GM12874 (cell line): Measurements from ENCODE around the gene TIGD1.

Experiments
- TF ChIP-seq, protein P1 (sequence below): IDR thresholded peaks from 2 replicates; pipeline ENCODE4 v1.5.1; 2011; ENCODE audit warnings: low read depth, mild to moderate bottlenecking, control low read depth, low read length, moderate library complexity; ENCODE audit not compliant: insufficient read depth

The TIGD1 gene

GRCh38 chr2:232542715-232543467 is 7.5 kb downstream of the TIGD1 start:
- TF ChIP-seq, protein P1, sequence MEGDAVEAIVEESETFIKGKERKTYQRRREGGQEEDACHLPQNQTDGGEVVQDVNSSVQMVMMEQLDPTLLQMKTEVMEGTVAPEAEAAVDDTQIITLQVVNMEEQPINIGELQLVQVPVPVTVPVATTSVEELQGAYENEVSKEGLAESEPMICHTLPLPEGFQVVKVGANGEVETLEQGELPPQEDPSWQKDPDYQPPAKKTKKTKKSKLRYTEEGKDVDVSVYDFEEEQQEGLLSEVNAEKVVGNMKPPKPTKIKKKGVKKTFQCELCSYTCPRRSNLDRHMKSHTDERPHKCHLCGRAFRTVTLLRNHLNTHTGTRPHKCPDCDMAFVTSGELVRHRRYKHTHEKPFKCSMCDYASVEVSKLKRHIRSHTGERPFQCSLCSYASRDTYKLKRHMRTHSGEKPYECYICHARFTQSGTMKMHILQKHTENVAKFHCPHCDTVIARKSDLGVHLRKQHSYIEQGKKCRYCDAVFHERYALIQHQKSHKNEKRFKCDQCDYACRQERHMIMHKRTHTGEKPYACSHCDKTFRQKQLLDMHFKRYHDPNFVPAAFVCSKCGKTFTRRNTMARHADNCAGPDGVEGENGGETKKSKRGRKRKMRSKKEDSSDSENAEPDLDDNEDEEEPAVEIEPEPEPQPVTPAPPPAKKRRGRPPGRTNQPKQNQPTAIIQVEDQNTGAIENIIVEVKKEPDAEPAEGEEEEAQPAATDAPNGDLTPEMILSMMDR, result no peak

DNA sequence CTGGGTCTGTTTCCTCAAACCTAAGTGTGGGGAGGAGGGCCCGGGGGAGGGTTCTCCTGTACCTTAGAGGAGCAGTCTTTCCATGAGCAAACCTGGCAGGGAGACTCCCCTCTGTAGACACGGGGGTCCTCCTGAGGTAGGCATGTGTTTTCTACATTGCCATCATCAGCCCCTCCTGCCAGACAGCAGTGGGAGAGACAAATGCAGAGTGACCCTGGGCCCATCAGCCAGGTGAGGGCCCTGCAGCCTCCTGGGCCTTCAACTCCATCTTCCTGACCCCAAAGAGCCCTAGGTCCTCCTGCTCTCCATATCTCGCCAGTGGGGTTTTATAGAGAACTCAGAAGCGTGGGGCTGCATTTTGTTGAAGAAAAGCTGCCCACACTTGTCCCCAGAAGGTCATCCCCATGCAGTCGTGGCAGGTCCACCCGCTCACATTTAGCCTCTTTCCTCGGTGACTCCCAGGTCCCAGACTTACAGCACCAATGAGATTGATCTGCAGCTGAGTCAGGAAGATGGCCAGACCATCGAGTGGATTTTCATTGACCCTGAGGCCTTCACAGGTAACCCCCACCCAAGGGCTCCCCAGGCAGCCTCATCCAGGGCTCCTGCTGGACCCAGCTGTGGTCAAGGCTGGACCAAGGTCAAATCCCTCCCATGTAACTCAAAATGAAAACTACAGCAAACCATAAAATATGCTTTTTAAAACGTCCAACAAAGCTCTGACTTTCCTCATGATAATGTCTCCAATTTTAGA is 8.2 kb downstream of the TIGD1 start:
- TF ChIP-seq, protein P1, result no peak

DNA sequence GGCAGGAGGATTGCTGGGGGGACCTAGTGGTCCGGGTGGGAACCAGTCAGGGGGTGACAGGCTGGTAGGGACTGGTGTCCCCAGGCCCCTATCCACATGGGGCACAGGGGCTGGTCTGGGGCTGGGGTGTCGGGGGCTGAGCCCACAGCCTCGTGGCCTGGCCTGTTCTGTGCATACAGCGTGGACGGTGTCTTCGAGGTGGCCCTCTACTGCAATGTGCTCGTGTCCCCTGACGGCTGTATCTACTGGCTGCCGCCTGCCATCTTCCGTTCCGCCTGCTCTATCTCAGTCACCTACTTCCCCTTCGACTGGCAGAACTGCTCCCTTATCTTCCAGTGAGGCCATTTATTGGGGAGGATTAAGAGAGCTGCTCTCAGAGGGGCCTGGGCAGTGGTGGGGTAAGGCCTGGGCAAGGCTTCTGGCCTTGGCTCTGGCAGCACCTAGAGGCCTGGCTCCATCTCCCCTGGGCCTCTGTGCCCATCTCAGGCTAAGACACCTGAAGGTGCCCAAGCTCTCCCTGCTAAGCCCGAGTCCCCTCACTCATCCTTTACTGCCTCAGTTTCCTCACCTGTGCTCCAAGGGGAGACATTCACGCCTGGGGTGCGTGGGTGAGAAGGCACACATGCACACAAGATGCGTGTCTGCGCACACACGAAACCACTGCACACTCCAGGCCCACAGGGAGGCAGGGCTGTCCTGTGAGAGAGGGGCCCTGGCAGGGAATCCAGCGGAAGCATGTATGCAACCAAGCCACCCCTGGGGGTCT is 9.0 kb downstream of the TIGD1 start:
- TF ChIP-seq, protein P1, result no peak

GRCh38 chr2:232540441-232541041 is 9.8 kb downstream of the TIGD1 start:
- TF ChIP-seq, protein P1, result no peak

- TF ChIP-seq, protein P1, result no peak
These were observed 10.8 kb downstream of the TIGD1 start, which contains the start of gene CHRNG for GRCh38 chr2:232539298-232540231. Gene CHRNG, plus strand, starts transcription at chr2:232539692. Its CDS starts 56 bp downstream, at chr2:232539748.

DNA sequence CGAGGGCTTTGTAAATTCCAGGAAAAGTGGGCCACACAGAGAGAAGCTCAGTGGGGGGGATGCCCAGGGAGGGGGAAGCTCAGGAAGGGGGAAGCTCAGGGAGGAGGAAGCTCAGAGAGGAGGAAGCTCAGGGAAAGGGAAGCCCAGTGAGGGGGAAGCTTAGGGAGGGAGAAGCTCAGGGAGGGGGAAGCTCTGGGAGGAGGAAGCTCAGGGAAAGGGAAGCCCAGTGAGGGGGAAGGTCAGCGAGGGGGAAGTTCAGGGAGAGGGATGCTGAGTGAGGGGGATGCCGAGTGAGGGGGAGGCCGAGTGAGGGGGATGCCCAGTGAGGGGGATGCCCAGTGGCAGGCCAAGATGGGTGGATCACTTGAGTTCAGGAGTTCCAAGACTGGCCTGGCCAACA is 11.7 kb downstream of the TIGD1 start:
- TF ChIP-seq, protein P1, result no peak
